Fibroblast of lung (primary cell): ENCODE data around the gene USH1C.

Experiments
- EZH2 ChIP-seq: IDR thresholded peaks from 2 replicates; pipeline ENCODE4 v1.5.1; 2012; ENCODE audit warnings: low read length, control low read depth, mild to moderate bottlenecking; ENCODE audit errors: missing control alignments
- TF ChIP-seq, protein P1 (sequence below), 2 donors: IDR thresholded peaks in 1 of 2; conservative IDR thresholded peaks in 1 of 2; 1 replicate in 1 of 2; 2 replicates in 1 of 2; pipeline ENCODE4 v1.5.1; 2011 to 2012; ENCODE audit warnings: low read length in 2 of 2, control low read depth in 1 of 2, inconsistent platforms in 1 of 2, low read depth in 1 of 2, mild to moderate bottlenecking in 1 of 2

DNA sequence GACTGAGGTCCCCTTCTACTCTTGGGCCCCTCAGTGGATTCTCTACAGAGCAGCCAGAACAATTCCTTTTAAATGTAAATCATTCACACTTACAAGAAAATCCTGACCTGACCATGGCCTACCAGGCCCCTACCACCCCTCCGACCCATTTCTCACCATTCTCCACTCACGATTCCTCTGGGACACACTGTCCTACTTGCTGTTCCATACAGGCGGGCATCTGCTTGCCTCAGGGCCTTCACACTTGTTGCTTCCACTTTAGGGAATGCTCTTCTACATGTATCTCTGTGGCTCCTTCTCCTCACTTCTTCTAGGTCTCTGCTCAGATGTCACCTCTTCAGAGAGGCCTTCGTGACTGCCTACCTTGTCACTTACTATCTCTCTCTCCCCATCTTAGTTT, 3.4 kb downstream of the USH1C start:
- TF ChIP-seq, protein P1, sequence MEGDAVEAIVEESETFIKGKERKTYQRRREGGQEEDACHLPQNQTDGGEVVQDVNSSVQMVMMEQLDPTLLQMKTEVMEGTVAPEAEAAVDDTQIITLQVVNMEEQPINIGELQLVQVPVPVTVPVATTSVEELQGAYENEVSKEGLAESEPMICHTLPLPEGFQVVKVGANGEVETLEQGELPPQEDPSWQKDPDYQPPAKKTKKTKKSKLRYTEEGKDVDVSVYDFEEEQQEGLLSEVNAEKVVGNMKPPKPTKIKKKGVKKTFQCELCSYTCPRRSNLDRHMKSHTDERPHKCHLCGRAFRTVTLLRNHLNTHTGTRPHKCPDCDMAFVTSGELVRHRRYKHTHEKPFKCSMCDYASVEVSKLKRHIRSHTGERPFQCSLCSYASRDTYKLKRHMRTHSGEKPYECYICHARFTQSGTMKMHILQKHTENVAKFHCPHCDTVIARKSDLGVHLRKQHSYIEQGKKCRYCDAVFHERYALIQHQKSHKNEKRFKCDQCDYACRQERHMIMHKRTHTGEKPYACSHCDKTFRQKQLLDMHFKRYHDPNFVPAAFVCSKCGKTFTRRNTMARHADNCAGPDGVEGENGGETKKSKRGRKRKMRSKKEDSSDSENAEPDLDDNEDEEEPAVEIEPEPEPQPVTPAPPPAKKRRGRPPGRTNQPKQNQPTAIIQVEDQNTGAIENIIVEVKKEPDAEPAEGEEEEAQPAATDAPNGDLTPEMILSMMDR (conservative IDR thresholded peaks at IDR 0.05 in 1 of 2, IDR thresholded peaks at IDR 0.05 in 1 of 2; ENCODE audit: low read depth in 1 of 2, low read length in 2 of 2): no peak
- no peak for TF ChIP-seq EZH2
